SK-N-SH (cell line): ENCODE data around the gene MROH2A. TPM values are rescaled to one million over a fixed set of nuclear protein-coding genes. Genes with fewer than 3 reads are reported as not detected.

Source experiments
- CTCF ChIA-PET: fragments of 300-600, 350-600 bp; formaldehyde crosslinking; extraction: SDS; loops from one replicate; lab custom pipeline; 2021; lab: Yijun Ruan, JAX
- POLR2A ChIA-PET: fragments of 350-600 bp; sonication (Branson Sonifier 250); formaldehyde crosslinking; extraction: SDS; loops from one replicate; lab custom pipeline; 2020; ENCODE audit warnings: antibody characterized with exemption, inconsistent platforms; lab: Yijun Ruan, JAX
- DNase-seq: peaks from one replicate; pipeline ENCODE4 v3.0.0; 2012
- H2AFZ ChIP-seq: fragments of 200-600 bp; sonication (generic); 2 replicates; pipeline ENCODE4 v1.8.1; 2016; ENCODE audit warnings: antibody characterized with exemption, mild to moderate bottlenecking, low read depth
- H3F3A ChIP-seq: fragments of 200-600 bp; sonication (generic); replicated peaks from 2 replicates; pipeline ENCODE3; 2016; ENCODE audit warnings: antibody characterized with exemption, mild to moderate bottlenecking; ENCODE audit not compliant: insufficient read depth
- H3K27ac ChIP-seq, 2 experiments: fragments of 200-500 bp in 1 of 2; fragments of 200-600 bp in 1 of 2; sonication (Bioruptor generic) in 1 of 2; sonication (generic), shearing (Covaris generic) in 1 of 2; 2 replicates each; pipeline versions ENCODE4 v1.5.1 to v1.6.1; 2014 to 2016; ENCODE audit warnings: low read depth in 2 of 2, inconsistent platforms in 1 of 2, low read length in 1 of 2, mild to moderate bottlenecking in 1 of 2, mixed read lengths in 1 of 2
- H3K27me3 ChIP-seq: fragments of 200-600 bp; sonication (generic), shearing (Covaris generic); 2 replicates; pipeline ENCODE4 v1.6.1; 2016; ENCODE audit warnings: mixed run types; ENCODE audit not compliant: insufficient read depth
- H3K36me3 ChIP-seq, 2 experiments: fragments of 200-500 bp in 1 of 2; fragments of 200-600 bp in 1 of 2; sonication (Bioruptor generic) in 1 of 2; sonication (generic) in 1 of 2; replicated peaks in 1 of 2; 2 replicates each; pipeline versions ENCODE3 to v1.5.1; 2014 to 2016; ENCODE audit warnings: low read length in 1 of 2, mild to moderate bottlenecking in 1 of 2; ENCODE audit not compliant: insufficient read depth in 2 of 2, control insufficient read depth in 1 of 2
- H3K4me1 ChIP-seq, 2 experiments: fragments of 200-500 bp in 1 of 2; fragments of 200-600 bp in 1 of 2; sonication (Bioruptor generic) in 1 of 2; sonication (generic), shearing (Covaris generic) in 1 of 2; 2 replicates each; pipeline versions ENCODE4 v1.5.1 to v1.6.1; 2014 to 2016; ENCODE audit warnings: low read depth in 1 of 2, low read length in 1 of 2, mixed run types in 1 of 2; ENCODE audit not compliant: insufficient read depth in 2 of 2, control insufficient read depth in 1 of 2
- H3K4me2 ChIP-seq: fragments of 200-600 bp; sonication (generic), shearing (Covaris generic); 2 replicates; pipeline ENCODE4 v1.6.1; 2017; ENCODE audit warnings: mixed run types
- H3K4me3 ChIP-seq, 2 experiments: fragments of 200-500 bp in 1 of 2; fragments of 200-600 bp in 1 of 2; sonication (Bioruptor generic) in 1 of 2; sonication (generic), shearing (Covaris generic) in 1 of 2; 2 replicates each; pipeline versions ENCODE4 v1.5.1 to v1.8.1; 2014 to 2016; ENCODE audit warnings: low read depth in 2 of 2, inconsistent platforms in 1 of 2, low read length in 1 of 2, mild to moderate bottlenecking in 1 of 2, mixed read lengths in 1 of 2, moderate library complexity in 1 of 2
- H3K79me2 ChIP-seq: fragments of 200-600 bp; sonication (generic); 2 replicates; pipeline ENCODE4 v1.8.1; 2017; ENCODE audit warnings: mild to moderate bottlenecking; ENCODE audit not compliant: insufficient read depth
- H3K9ac ChIP-seq: fragments of 200-600 bp; sonication (generic); 2 replicates; pipeline ENCODE4 v1.6.1; 2017; ENCODE audit warnings: mixed run types
- H3K9me2 ChIP-seq: fragments of 200-600 bp; sonication (generic); 2 replicates; pipeline ENCODE4 v1.6.1; 2017; ENCODE audit warnings: mixed run types
- H3K9me3 ChIP-seq: fragments of 200-600 bp; sonication (generic); 2 replicates; pipeline ENCODE4 v1.6.1; 2017; ENCODE audit warnings: mixed run types, mild to moderate bottlenecking, moderate library complexity
- H4K20me1 ChIP-seq: fragments of 200-600 bp; sonication (generic); 2 replicates; pipeline ENCODE4 v1.6.1; 2017; ENCODE audit warnings: mild to moderate bottlenecking, mixed run types; ENCODE audit not compliant: insufficient read depth
- ELF1 ChIP-seq: IDR thresholded peaks from 2 replicates; pipeline ENCODE4 v1.4.0; 2012
- EZH2phosphoT487 ChIP-seq: fragments of 200-600 bp; sonication (generic); IDR thresholded peaks from 2 replicates; pipeline ENCODE4 v1.6.1; 2017; ENCODE audit warnings: low read depth, mixed run types, mild to moderate bottlenecking, antibody characterized with exemption, moderate library complexity, borderline replicate concordance
- FOXJ3 ChIP-seq: sonication (generic); formaldehyde crosslinking; IDR thresholded peaks from 2 replicates; pipeline ENCODE4 v1.5.1; 2020; ENCODE audit warnings: mild to moderate bottlenecking, missing genetic modification reagents
- FOXM1 ChIP-seq: IDR thresholded peaks from 2 replicates; pipeline ENCODE4 v1.4.0; 2012; ENCODE audit warnings: low read depth, mild to moderate bottlenecking
- GABPA ChIP-seq: IDR thresholded peaks from 2 replicates; pipeline ENCODE4 v1.4.0; 2012; ENCODE audit warnings: low read depth, mild to moderate bottlenecking
- IRF3 ChIP-seq: fragments of 150-350 bp; IDR thresholded peaks from 2 replicates; pipeline ENCODE4 v1.6.1; 2016; ENCODE audit warnings: mild to moderate bottlenecking, low read depth, low read length
- JUND ChIP-seq: IDR thresholded peaks from 2 replicates; pipeline ENCODE4 v1.4.0; 2012
- MAX ChIP-seq: IDR thresholded peaks from 2 replicates; pipeline ENCODE4 v1.4.0; 2012; ENCODE audit warnings: low read depth
- MEF2A ChIP-seq: IDR thresholded peaks from 2 replicates; pipeline ENCODE4 v1.4.0; 2012; ENCODE audit warnings: low read depth, borderline replicate concordance
- NFIC ChIP-seq: IDR thresholded peaks from 2 replicates; pipeline ENCODE4 v1.4.0; 2012; ENCODE audit warnings: borderline replicate concordance
- RFX5 ChIP-seq: IDR thresholded peaks from 2 replicates; pipeline ENCODE4 v1.6.1; 2012; ENCODE audit warnings: mild to moderate bottlenecking, improper control_type of control experiment, low read length
- RXRA ChIP-seq: IDR thresholded peaks from 2 replicates; pipeline ENCODE4 v1.4.0; 2012; ENCODE audit warnings: low read depth, mild to moderate bottlenecking, borderline replicate concordance
- SIN3A ChIP-seq: IDR thresholded peaks from 2 replicates; pipeline ENCODE4 v1.6.1; 2012; ENCODE audit warnings: low read depth, mild to moderate bottlenecking, low read length, moderate library complexity, borderline replicate concordance
- TAF1 ChIP-seq: IDR thresholded peaks from 2 replicates; pipeline ENCODE4 v1.6.1; 2012; ENCODE audit warnings: low read depth, mild to moderate bottlenecking, low read length, moderate library complexity, borderline replicate concordance
- TCF12 ChIP-seq: IDR thresholded peaks from 2 replicates; pipeline ENCODE4 v1.4.0; 2012
- TEAD4 ChIP-seq: IDR thresholded peaks from 2 replicates; pipeline ENCODE4 v1.4.0; 2012; ENCODE audit warnings: mild to moderate bottlenecking, borderline replicate concordance; ENCODE audit not compliant: insufficient read depth
- USF1 ChIP-seq: IDR thresholded peaks from 2 replicates; pipeline ENCODE4 v1.4.0; 2012; ENCODE audit warnings: low read depth, borderline replicate concordance
- USF2 ChIP-seq: fragments of 150-350 bp; IDR thresholded peaks from 2 replicates; pipeline ENCODE4 v1.6.1; 2017; ENCODE audit warnings: antibody characterized with exemption, low read length, low read depth, borderline replicate concordance
- YY1 ChIP-seq: IDR thresholded peaks from 2 replicates; pipeline ENCODE4 v1.4.0; 2012; ENCODE audit warnings: low read depth, mild to moderate bottlenecking
- ZBTB33 ChIP-seq: IDR thresholded peaks from 2 replicates; pipeline ENCODE4 v1.4.0; 2012; ENCODE audit warnings: low read depth, borderline replicate concordance
- WGBS: methylation state at CpG from one replicate; pipeline ENCODE4 v1.1.6; 2017; ENCODE audit warnings: low lambda C conversion rate; 5-methylcytosine and 5-hydroxymethylcytosine counted together
- polyA plus RNA-seq, 3 experiments: library from polyadenylated mRNA; depleted of rRNA; stranded (reverse); fragments of >200 nt; gene quantifications; 2 replicates each; pipeline ENCODE4 v1.2.3, GENCODE V29; 2012

The MROH2A gene
- polyA plus RNA-seq, 1 of the 3 experiments (the other 2 are of a cell fraction): 0.02 TPM

- ChIA-PET POLR2A (no interaction called here), CTCF (no interaction called here)
- 98% methylated on average over 9 of the region's 9 CpGs for WGBS
- peaks cover 55 to 56% of the 10 kb centered on the region in 2 experiments for H3K36me3 ChIP-seq
- H4K20me1 ChIP-seq: peaks cover 46% of the 10 kb centered on the region; the same call in 1 of the 2 replicates
- H3K4me2 ChIP-seq: no peak overlapping the region
- no peak overlapping the region for H3K9ac ChIP-seq
- TF ChIP-seq TEAD4: no peak
- no peak for TF ChIP-seq MEF2A
- no peak for TF ChIP-seq FOXM1
- no peak for TF ChIP-seq ZBTB33
- TF ChIP-seq SIN3A: no peak
- TF ChIP-seq NFIC: no peak
- no peak for TF ChIP-seq EZH2phosphoT487
- TF ChIP-seq IRF3: no peak
- TF ChIP-seq USF2: no peak
- TF ChIP-seq MAX: no peak
- TF ChIP-seq RXRA: no peak
- TF ChIP-seq FOXJ3 (CRISPR knock-in tag): no peak
- no peak for TF ChIP-seq JUND
- TF ChIP-seq TCF12: no peak
- H3K4me3 ChIP-seq: no peak overlapping the region
- H3K9me3 ChIP-seq: no peaks in the 10 kb centered on the region
- no peak overlapping the region for H2AFZ ChIP-seq
- H3K4me1 ChIP-seq: peaks cover 0 to 18% of the 10 kb centered on the region in 2 experiments; a peak in 1 of 4 replicates
- no peaks in the 10 kb centered on the region for H3K9me2 ChIP-seq
- DNase-seq: no peak
- no peak overlapping the region for H3K27ac ChIP-seq
- H3K79me2 ChIP-seq: peaks cover 99% of the 10 kb centered on the region
- H3K27me3 ChIP-seq: no peaks in the 10 kb centered on the region
- peaks cover 7% of the 10 kb centered on the region for H3F3A ChIP-seq
Observed at GRCh38 chr2:233840520-233840919, 62.4 kb downstream of the MROH2A start.

- no peaks in the 10 kb centered on the region for H3K27me3 ChIP-seq
- no peak overlapping the region for H3K27ac ChIP-seq
- H3K9me2 ChIP-seq: no peaks in the 10 kb centered on the region
- no peak overlapping the region for H3K4me2 ChIP-seq
- H3K9ac ChIP-seq: no peak overlapping the region
- H2AFZ ChIP-seq: no peak overlapping the region
- TF ChIP-seq YY1 (no peak), TCF12 (no peak), SIN3A (no peak), GABPA (no peak), ELF1 (no peak), RFX5 (no peak), NFIC (no peak), TAF1 (no peak), USF1 (no peak)
- WGBS: 98% methylated on average over 11 of the region's 11 CpGs
- H3K9me3 ChIP-seq: no peaks in the 10 kb centered on the region
- peaks cover 99% of the 10 kb centered on the region for H3K79me2 ChIP-seq
- ChIA-PET CTCF (interaction anchor here (0.9 kb wide), 1 partner anchor 8 kb away, joined by 3 read pairs; no protein-coding TSS in a partner anchor), POLR2A (no interaction called here)
- H3K4me1 ChIP-seq: peaks cover 0 to 18% of the 10 kb centered on the region in 2 experiments; a peak in 1 of 4 replicates
- H4K20me1 ChIP-seq: peaks cover 46% of the 10 kb centered on the region; the same call in 1 of the 2 replicates
- H3F3A ChIP-seq: peaks cover 7% of the 10 kb centered on the region
- no peak overlapping the region for H3K4me3 ChIP-seq
- H3K36me3 ChIP-seq: peaks cover 48 to 52% of the 10 kb centered on the region in 2 experiments
- no peak for DNase-seq
Observed at GRCh38 chr2:233841183-233841582, 63.1 kb downstream of the MROH2A start.
